OCI-LY3 (cell line): ENCODE results near the gene POMT2.

Source experiments
- EZH2phosphoT487 ChIP-seq: fragments of 200-600 bp; shearing (Covaris generic); IDR thresholded peaks from 2 replicates; pipeline ENCODE4 v1.6.1; 2018; ENCODE audit warnings: antibody characterized with exemption, mixed run types, low read depth
- TF ChIP-seq, protein P1 (sequence below): fragments of 200-600, 300-600 bp; sonication (generic); IDR thresholded peaks from 2 replicates; pipeline ENCODE4 v1.5.1; 2014; ENCODE audit warnings: antibody characterized with exemption, low read length, low read depth

DNA sequence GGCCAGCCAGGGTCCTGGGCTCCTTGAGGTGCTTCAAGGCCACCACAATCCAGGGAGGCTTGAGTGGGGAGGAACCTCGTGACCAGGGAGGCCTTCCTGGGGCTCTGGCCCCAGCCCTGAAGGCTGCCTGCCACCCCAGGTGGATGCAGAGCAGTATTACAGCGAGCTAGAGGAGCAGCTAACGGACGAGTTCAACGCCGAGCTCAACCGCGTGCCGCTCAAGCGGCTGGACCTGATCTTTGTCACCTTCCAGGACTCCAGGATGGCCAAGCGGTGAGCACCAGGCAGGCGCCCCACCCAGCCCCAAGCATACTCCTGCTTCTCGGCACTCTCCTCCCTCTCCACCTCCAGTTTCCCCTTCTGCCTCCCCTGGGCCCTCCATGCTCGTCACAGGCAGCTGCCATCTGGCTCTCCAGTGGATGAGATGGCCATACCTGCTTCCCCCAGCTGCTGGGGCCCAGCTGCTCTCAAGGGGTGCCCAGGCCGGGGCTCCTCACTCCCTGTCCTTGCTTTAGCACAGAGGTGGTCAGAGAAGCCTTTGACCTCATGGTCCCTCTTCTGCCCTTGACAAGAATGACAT, 80.3 kb downstream of the POMT2 start:
- TF ChIP-seq, protein P1, sequence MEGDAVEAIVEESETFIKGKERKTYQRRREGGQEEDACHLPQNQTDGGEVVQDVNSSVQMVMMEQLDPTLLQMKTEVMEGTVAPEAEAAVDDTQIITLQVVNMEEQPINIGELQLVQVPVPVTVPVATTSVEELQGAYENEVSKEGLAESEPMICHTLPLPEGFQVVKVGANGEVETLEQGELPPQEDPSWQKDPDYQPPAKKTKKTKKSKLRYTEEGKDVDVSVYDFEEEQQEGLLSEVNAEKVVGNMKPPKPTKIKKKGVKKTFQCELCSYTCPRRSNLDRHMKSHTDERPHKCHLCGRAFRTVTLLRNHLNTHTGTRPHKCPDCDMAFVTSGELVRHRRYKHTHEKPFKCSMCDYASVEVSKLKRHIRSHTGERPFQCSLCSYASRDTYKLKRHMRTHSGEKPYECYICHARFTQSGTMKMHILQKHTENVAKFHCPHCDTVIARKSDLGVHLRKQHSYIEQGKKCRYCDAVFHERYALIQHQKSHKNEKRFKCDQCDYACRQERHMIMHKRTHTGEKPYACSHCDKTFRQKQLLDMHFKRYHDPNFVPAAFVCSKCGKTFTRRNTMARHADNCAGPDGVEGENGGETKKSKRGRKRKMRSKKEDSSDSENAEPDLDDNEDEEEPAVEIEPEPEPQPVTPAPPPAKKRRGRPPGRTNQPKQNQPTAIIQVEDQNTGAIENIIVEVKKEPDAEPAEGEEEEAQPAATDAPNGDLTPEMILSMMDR: no peak
- no peak for TF ChIP-seq EZH2phosphoT487
